Glomerular visceral epithelial cell (primary cell): Measurements from ENCODE around the gene REEP2.
"Not testable (repeated sequence)": the region's sequence is repeated elsewhere in the genome, so short reads cannot be mapped to it uniquely, and the experiment has no call there.

ENCODE experiments used
- DNase-seq: peaks from one replicate; pipeline ENCODE4 v3.0.0-alpha.2; 2016; ENCODE audit errors: extremely low spot score

The REEP2 gene, protein sequence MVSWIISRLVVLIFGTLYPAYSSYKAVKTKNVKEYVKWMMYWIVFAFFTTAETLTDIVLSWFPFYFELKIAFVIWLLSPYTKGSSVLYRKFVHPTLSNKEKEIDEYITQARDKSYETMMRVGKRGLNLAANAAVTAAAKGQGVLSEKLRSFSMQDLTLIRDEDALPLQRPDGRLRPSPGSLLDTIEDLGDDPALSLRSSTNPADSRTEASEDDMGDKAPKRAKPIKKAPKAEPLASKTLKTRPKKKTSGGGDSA

GRCh38 chr5:138438724-138439476 lies at the start of gene REEP2:
REEP2 (plus strand) TSS chr5:138439057; CDS start chr5:138439209, 152 bp downstream.
- DNase-seq: peak; percentile 71

DNA sequence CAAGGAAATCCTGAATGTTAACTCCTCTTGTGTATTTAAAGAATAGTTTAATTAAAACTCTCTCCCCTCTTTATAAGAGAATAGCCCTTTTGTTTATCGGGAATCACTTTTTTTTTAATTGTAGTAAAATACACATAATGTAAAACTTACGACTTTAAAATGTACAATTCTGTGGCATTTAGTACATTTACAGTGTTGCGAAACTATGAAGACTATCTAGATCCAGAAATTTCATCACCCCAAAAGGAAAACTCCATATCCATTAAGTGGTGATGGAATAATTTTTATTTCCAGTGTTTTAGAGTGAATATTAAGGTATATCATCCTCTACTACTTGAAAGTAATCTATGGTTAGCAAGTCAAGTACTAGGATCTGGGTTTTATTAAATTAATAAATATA lies 49.5 kb upstream of the REEP2 start:
- DNase-seq: no peak

DNA sequence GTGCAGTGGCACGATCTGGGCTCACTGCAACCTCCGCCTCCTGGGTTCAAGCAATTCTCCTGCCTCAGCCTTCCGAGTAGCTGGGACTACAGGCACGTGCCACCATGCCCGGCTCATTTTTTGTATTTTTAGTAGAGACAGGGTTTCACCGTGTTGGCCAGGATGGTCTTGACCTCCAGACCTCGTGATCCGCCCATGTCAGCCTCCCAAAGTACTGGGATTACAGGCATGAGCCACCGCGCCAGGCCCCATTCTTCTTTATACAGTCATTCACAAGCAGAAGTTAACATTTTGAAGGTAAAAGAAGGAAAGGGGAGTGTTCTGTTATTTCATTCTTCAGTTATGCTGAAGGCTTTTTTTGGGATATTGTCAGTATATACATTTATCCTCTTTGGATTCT lies 48.9 kb upstream of the REEP2 start:
- DNase-seq: not testable (repeated sequence)

- no peak for DNase-seq
These were observed 46.9 kb upstream of the REEP2 start for GRCh38 chr5:138391859-138392386.

DNA sequence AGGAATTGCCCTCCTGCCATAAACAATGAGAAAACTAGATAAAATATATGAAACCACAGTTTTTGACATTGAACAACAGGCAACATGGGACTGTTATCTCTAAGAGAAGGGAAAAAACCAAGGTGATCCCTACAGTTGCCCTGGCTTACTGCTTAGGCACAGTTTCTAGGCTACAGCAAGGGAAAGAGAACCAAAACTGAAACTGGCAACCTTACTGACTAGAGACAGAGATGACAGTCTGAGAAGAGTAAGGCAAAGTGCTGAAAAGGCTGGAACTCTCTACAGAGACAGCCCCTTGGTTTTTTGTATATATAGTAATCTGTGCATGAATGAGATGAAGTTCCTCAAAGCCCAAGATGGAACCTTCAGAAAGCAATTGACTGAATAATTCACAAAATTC lies 36.2 kb upstream of the REEP2 start:
- no peak for DNase-seq

- DNase-seq: no peak
These were observed 30.8 kb upstream of the REEP2 start for GRCh38 chr5:138408023-138408422.

DNA sequence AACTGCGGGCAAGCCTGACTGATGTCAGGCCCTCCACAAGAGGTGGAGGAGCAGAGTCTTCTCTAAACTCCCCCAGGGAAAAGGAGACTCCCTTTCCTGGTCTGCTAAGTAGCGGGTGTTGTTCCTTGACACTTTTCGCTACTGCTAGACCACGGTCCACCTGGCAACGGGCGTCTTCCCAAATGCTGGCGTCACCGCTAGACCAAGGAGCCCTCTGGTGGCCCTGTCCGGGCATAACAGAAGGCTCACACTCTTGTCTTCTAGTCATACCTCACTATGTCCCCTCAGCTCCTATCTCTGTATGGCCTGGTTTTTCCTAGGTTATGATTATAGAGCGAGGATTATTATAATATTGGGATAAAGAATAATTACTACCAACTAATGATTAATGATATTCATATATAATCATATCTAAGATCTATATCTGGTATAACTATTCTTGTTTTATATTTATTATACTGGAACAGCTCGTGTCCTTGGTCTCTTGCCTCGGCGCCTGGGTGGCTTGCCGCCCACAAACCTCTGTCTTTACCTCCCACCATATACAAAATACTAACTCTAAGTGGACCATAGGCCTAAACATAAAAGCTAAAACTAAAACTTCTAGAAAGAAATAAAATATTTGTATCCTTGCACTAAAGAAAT lies 27.7 kb upstream of the REEP2 start:
- peak; percentile 26 for DNase-seq

GRCh38 chr5:138418444-138418843 lies 20.4 kb upstream of the REEP2 start:
- DNase-seq: no peak

- no peak for DNase-seq
These were observed 13.8 kb upstream of the REEP2 start for GRCh38 chr5:138425079-138425478.

- no peak for DNase-seq
These were observed 2.9 kb upstream of the REEP2 start for GRCh38 chr5:138435943-138436342.

DNA sequence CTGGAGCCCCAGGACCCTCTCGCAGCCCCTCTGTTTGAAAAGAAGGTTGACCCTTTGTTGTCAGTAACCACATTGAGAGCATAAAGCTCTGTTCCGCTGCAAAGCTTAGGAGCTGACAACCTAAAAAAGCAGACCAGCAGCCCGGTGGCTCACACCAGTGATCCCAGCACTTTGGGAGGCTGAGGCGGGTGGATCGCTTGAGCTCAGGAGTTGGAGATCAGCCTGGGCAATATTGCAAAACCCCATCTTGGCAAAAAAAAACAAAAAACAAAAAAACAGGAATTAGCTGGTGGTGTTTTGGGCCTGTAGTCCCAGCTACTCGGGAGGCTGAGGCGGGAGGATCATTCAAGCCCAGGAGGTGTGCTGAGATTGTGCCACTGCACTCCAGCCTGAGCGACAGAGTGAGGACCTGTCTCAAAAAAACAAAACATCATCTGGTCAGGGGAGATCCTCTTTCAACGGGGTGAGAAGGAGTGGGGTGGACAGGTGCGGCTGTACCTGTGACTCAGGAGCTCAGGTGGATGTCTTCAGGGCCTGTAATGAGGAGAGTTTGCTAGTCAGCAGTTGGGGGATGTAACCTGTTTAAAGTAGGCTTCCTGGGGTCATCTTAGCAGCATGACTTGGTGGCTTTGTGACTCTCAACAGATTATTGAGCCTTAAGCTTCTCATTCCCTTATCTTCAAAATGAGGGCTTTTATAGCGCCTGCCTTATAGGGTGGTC lies 694 bp upstream of the REEP2 start:
- DNase-seq: no peak

DNA sequence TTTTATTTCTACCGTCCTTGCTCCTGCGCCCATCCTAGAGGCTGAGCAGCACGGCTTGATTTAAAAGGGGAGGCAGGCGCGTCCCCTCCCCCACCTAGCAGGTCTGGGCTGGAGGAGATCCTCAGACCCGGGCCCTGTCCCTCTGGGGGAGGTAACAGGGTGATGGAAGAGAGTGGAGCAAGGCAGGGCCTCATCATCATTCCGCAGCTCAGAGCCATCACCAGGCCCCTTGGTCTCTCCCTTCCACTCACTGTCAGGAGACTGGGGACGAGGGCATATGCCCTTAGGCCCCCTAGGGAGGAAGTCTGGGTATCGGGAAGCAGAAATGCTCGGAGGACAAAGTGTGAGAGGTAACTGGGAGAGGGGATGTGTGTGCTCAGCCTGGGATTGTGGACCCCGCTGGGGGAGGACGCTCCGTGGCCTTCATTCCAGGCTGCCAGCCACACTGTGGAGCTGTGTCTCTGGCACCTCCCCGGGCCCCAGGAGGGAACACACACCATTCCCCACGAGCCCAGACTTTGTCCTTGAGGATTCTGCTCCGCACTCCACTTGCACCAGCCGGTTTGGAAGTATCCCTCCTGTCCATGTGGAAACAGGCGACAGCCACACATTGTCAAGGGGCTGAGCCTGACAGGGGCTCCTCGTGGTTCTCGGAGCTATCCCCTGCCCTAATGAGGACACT lies 761 bp downstream of the REEP2 start:
- DNase-seq: no peak

DNA sequence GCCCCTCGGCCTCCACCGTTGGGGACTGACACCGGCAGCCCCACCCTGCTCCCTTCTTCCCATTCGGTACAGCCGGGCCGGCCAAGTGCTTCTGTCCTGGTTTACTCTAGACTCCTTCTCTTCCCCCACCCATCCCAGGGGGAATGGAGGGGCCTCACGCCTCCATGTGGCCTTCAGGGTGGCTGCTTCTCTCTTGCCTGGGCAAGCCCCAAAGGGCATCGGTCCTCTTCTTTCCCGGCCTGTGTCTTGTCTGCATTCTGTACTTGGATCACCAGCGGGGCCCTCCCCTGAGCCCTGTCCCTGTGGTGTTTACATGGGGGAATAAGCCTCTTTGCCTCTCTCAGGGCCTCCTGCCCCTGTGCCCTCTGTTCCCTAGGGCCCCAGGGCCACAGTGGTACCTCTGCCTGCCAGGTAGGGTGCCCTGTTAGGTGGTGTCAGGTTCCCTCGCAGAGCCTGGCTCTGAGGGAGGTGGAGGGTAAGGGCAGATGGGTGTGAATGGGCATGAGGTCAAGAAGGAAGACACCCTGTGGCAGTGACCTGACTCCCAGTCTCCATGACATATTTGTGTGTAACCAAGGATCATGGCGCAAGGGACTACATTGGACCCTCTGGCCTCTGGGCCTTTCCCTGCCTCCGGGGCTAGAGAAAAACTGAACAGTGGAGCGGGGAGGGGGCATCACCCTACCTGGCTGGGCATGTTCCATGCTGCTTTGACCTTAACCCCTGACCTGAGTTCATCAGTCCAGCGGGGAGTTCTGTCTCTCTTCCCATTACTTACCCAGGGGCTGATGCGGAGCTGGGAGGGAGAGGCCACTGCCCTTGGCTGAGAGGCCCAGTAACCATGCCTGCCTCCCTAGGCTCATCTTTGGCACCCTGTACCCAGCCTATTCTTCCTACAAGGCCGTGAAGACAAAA lies 1.6 kb downstream of the REEP2 start:
- DNase-seq: no peak

DNA sequence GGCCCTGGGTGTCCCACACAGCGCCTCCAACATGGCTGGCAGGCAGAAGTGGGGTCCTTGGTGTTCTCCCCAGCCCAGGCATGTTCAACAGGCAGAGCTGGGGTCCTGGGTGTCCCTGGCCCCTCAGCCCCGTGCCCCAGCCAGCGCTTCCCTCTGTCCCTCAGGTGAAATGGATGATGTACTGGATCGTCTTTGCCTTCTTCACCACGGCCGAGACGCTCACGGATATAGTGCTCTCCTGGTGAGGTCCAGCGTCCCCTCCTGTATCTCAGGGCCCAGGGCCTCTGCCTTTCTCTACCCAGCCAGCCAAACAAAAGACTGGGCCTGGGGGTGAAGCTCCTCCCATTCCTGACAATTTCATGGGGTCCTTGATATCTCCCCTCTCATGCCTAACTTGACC lies 2.4 kb downstream of the REEP2 start:
- no peak for DNase-seq

DNA sequence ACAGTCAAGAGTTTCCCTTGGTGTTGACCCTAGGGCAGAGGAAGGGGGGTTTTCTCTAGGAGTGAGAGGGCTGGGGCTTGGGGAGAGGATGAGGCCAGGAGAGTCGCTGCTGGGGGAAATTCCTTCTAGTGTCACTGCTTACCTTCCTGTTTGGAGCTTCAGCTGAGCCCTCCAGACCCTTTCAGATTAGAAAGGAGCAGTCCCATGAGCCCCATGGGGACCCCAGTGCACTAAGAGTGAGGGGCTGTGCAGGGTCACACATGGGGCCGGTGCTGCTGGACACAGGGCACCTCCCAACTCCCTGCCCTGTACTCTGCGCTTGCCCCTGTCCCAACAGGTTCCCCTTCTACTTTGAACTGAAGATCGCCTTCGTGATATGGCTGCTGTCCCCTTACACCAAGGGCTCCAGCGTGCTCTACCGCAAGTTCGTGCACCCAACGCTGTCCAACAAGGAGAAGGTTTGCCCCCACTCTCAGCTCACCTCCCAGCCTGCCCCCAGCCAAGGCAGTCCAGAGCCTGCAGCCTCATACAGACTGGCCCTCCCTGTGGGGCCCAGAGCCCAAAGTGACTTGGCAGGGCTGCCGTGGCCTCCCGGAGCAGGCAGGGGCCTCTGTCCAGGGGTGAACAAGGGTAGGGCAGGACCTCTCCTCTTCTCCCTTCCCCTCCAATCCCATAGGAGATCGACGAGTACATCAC lies 5.4 kb downstream of the REEP2 start:
- DNase-seq: no peak

GRCh38 chr5:138444774-138445546 lies 6.1 kb downstream of the REEP2 start:
- no peak for DNase-seq

DNA sequence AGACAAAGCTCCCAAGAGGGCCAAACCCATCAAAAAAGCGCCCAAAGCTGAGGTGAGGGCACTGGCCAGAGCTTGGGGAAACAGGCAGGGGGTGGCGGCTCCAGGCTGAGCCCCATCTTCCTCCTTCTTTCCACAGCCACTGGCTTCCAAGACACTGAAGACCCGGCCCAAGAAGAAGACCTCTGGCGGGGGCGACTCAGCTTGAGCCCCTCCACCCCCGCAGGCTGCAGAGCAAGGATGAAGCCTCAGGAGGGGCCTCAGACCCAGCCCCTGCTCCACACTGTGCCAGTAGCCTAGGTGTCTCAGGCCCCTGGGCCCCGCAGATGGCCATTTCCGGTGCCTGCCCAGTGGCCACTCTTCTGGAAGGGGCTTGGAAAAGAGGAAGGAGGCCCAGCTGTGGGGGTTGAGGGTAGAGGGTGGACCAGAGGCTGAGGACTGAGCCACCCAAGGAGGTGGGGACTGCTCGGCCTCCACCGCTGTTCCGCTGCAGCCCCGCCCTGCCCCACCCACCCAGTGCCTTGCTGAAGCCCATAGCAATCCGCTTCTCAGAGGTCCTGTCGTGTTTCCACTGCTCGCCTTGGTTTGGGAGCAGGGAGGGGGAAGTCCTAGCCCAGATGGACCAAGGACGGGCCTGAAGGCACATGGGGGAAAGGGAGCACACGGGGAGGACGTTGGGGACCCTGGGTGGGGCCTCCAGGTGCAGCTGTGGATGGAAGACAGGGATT lies 6.9 kb downstream of the REEP2 start:
- no peak for DNase-seq

GRCh38 chr5:138448070-138448469 lies 9.2 kb downstream of the REEP2 start:
- DNase-seq: no peak
